ACC112 (cell line): ENCODE measurements around the gene CYTH1.

Experiments used
- H2AFZ ChIP-seq: fragments of 200-600 bp; sonication (generic); one replicate; pipeline ENCODE4 v1.6.0; 2017; ENCODE audit warnings: antibody characterized with exemption, low read length; ENCODE audit not compliant: unreplicated experiment
- H3K27ac ChIP-seq: fragments of 200-600 bp; sonication (generic); 2 replicates; pipeline ENCODE4 v1.5.1; 2014; ENCODE audit warnings: low read depth, mild to moderate bottlenecking, antibody characterized with exemption, low read length, moderate library complexity
- H3K27me3 ChIP-seq: fragments of 200-600 bp; sonication (generic); 2 replicates; pipeline ENCODE4 v1.6.1; 2014; ENCODE audit warnings: mild to moderate bottlenecking, antibody characterized with exemption, low read length, moderate library complexity, mixed read lengths; ENCODE audit not compliant: insufficient read depth
- H3K36me3 ChIP-seq: fragments of 200-600 bp; sonication (generic); 2 replicates; pipeline ENCODE4 v1.6.1; 2016; ENCODE audit warnings: mild to moderate bottlenecking, antibody characterized with exemption, low read length, moderate library complexity, mixed read lengths; ENCODE audit not compliant: insufficient read depth
- H3K4me1 ChIP-seq: fragments of 200-600 bp; sonication (generic); one replicate; pipeline ENCODE4 v1.6.1; 2016; ENCODE audit warnings: low read length, mixed read lengths; ENCODE audit not compliant: insufficient read depth, unreplicated experiment, control insufficient read depth
- H3K4me3 ChIP-seq: fragments of 200-600 bp; sonication (generic); 2 replicates; pipeline ENCODE4 v1.5.1; 2014; ENCODE audit warnings: mild to moderate bottlenecking, low read depth, low read length
- H3K79me2 ChIP-seq: fragments of 200-600 bp; sonication (generic); one replicate; pipeline ENCODE4 v1.6.0; 2016; ENCODE audit warnings: low read length; ENCODE audit not compliant: control insufficient read depth, unreplicated experiment, insufficient read depth

Gene CYTH1

DNA sequence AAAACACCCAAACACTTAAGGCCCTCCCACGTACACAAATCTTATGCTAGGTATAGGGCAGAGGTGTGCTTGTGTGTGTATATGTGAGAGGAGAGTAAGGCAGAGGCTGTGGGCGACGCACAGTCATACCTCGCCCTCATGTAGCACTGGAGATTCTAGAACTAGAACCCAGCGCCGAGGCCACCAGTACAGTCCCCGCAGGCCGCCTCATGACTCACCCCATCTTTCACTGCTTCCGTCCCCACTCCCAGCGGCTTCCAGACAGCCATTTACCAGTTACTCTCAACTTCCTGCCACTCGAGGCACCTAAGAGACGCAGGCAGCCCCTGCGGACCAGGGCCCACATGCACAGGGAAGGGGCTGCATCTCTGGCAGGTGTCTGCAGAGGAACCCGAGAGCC is 23.2 kb upstream of the CYTH1 start:
- no peak overlapping the region for H2AFZ ChIP-seq
- H3K4me1 ChIP-seq = no peaks in the 10 kb centered on the region
- H3K79me2 ChIP-seq = no peaks in the 10 kb centered on the region
- H3K36me3 ChIP-seq = 0 out of 2 replicates have a peak, but pooled peaks cover 6% of the 10 kb centered on the region
- no peak overlapping the region for H3K4me3 ChIP-seq
- no peaks in the 10 kb centered on the region for H3K27me3 ChIP-seq
- no peak overlapping the region for H3K27ac ChIP-seq

DNA sequence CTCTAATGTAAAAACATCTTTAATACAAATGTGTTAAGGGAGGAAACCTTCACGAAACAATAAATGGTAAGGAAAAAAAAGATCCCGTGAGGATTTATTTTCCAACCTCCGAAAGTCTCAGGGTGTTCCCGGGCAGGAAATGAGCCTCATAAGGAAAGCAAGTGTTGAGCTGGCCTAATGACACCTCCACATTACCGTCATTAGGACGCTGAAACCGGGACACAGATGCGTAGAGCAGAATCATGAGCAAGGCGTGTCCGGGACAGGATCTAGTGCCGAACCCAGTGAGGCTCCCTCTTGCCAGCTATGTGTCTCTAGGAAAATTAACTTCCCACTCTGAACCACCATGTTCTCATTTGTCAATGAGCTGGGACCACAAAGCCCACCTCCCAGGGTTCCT is 22.7 kb upstream of the CYTH1 start:
- H3K36me3 ChIP-seq = 0 out of 2 replicates have a peak, but pooled peaks cover 6% of the 10 kb centered on the region
- no peak overlapping the region for H3K4me3 ChIP-seq
- no peaks in the 10 kb centered on the region for H3K79me2 ChIP-seq

DNA sequence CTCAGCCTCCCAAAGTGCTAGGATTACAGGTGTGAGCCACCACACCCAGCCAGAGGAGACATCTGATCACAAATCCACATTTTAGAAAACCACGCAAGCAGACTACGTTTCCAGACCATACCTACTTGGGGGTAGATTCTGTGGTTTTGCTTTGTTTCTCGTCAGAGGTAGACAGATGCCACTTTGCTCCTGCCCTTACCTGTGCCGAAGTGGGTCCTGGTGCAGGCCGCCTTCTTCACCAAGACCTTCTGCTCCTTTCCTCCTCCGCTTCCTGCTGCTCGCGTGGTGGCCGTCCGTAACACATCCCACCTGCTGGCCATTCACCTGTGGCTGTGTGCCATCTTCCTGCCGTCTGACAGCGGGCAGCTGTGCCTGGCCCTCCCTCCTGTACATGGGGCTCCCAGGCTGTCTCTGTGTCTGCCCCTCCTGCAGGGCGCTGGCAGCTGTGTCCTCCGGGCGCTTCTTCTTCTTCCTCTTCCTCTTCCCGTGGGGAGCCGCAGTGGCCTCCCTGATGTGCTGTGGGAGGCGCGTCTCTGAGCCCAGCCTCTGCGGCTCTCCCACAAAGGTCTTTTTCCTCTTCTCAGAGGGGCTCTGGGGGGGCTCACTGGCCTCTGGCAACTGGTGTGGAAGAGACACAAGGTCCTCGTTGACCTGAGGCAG is 21.2 kb upstream of the CYTH1 start:
- no peak overlapping the region for H2AFZ ChIP-seq
- H3K27me3 ChIP-seq = no peaks in the 10 kb centered on the region
- H3K4me1 ChIP-seq = no peaks in the 10 kb centered on the region
- H3K36me3 ChIP-seq = no peaks in the 10 kb centered on the region
- H3K27ac ChIP-seq = no peak overlapping the region
- H3K4me3 ChIP-seq = no peak overlapping the region
- no peaks in the 10 kb centered on the region for H3K79me2 ChIP-seq

More for the DNA sequence above, 22.7 kb upstream of the CYTH1 start:
- Histone ChIP-seq H3K4me1 (no peaks in the 10 kb centered on the region), H3K27ac (no peak overlapping the region), H2AFZ (no peak overlapping the region), H3K27me3 (no peaks in the 10 kb centered on the region)

DNA sequence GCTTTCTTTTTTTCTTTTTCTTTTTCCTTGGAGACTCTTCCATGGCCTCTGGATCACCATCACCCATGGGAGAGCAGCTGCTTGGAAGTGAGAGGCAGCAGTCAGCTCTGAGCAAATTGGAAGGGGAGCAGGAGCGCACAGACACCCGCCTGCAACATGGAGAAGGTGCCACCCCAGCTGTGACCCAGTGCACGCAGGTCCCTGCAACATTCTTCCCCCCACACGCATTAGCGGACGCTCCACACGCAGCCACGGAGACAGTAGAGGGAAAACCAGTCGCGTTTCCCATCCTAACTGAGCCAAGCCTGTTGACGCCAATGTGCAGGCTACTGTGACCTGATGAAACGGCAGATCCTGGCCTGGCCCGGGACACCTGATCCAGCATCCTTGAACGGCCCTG is 20.4 kb upstream of the CYTH1 start:
- H3K27ac ChIP-seq = no peak overlapping the region
- no peak overlapping the region for H2AFZ ChIP-seq
- no peak overlapping the region for H3K4me3 ChIP-seq
- H3K4me1 ChIP-seq = no peaks in the 10 kb centered on the region
- H3K36me3 ChIP-seq = peaks cover 4% of the 10 kb centered on the region; the same call in 1 of the 2 replicates
- H3K27me3 ChIP-seq = no peaks in the 10 kb centered on the region
- H3K79me2 ChIP-seq = no peaks in the 10 kb centered on the region

DNA sequence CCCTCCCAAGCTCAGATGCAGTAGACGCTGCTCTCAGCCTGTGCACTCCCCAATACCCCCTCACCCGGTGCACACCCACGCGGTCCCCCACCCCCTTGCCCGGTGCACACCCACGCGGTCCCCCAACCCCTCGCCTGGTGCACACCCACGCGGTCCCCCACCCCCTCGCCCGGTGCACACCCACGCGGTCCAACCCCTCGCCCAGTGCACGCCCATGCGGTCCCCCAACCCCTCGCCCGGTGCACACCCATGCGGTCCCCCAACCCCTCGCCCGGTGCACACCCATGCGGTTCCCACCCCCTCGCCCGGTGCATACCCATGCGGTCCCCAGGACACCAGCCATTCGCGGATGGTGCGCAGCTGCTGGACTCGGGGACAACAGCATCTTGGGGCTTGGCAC is 19.9 kb upstream of the CYTH1 start:
- Histone ChIP-seq H3K79me2 (no peaks in the 10 kb centered on the region), H2AFZ (no peak overlapping the region), H3K36me3 (peaks cover 8% of the 10 kb centered on the region; the same call in 1 of the 2 replicates), H3K4me3 (no peak overlapping the region), H3K27ac (no peak overlapping the region), H3K27me3 (no peaks in the 10 kb centered on the region), H3K4me1 (no peaks in the 10 kb centered on the region)

DNA sequence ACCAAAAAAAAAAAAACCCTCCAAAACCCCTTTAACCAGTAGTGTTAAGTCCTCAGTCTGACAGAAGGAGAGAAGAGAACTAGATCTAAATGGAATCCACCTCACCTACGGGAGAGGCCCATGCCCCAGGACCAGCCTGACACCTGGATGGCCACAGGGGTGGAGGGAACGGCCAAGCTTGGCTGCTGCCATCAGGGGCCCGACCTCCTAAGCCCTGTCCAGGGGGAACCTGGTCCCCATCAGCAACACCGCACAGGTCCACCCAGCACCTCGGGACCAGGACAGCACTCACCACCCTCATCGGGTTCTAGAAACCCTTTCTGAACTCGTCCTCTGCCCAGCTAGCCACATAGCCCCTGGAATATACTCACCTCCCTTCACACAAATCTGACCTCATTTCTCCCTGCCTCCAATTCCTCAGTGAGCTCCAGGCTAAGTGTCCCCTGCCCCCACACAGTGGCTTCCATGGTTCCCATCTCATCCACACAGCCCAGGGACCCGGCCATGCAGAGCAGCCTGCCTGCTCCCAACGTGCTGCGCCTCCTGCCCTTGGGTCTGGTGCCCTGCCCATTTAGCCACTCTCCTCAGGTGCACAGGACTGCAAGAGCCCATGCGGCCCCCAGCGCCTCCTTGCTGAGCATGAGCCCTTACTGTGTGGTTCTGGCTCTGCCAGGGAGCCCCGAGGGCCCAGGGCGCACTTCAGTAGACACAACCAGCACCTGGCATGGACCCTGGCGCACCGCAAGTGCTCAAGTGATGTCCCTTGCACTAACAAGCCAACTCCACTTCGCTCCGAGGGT is 18.3 kb upstream of the CYTH1 start:
- H3K4me3 ChIP-seq = no peak overlapping the region
- H3K27ac ChIP-seq = no peak overlapping the region
- no peaks in the 10 kb centered on the region for H3K79me2 ChIP-seq
- no peak overlapping the region for H2AFZ ChIP-seq
- peaks cover 19% of the 10 kb centered on the region; the same call in 1 of the 2 replicates for H3K36me3 ChIP-seq
- H3K27me3 ChIP-seq = no peaks in the 10 kb centered on the region
- no peaks in the 10 kb centered on the region for H3K4me1 ChIP-seq

DNA sequence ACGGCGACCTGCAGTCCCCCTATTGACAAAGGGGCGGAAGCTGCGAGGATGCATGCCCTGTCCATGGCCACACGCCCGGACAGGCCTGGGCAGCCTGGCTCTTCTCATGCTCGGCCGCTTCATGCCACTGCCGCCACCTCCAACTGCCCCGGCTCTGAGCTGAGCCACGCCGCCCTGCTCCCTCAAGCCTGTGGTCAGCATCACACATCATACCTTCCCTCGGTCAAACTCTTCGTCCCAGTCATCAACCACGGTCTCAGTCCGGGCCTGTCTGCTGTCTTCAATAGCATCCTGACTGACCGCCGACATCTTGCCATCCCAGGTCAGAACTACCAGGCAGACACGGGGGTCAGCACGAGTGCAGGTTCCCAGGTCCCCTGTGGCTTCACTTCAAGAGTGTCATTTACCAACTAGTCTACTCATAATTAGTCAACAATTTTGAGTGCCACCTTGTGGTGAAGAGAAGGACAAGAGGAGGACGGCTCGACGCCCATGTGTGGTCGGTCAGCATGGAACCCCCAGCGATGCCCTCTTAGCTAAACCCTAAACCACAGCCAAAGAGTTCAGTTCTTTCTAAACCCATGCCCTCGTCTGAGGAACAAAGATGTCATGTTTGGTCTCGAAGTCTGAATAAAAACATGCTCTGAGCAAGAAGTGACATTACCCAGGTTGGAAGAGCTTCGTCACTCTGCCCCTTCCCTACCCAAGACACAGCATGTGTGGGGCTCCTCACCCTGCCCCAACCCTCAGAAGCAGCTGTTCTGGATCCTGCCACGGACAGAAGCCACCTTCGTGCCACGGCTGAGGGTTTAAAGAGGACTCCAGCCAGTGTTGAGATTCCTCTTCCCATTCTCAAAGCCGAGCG is 16.9 kb upstream of the CYTH1 start:
- Histone ChIP-seq H3K27me3 (no peaks in the 10 kb centered on the region), H3K79me2 (no peaks in the 10 kb centered on the region), H3K4me1 (no peaks in the 10 kb centered on the region), H3K4me3 (no peak overlapping the region), H2AFZ (no peak overlapping the region), H3K36me3 (peaks cover 23% of the 10 kb centered on the region; the same call in 1 of the 2 replicates), H3K27ac (no peak overlapping the region)

DNA sequence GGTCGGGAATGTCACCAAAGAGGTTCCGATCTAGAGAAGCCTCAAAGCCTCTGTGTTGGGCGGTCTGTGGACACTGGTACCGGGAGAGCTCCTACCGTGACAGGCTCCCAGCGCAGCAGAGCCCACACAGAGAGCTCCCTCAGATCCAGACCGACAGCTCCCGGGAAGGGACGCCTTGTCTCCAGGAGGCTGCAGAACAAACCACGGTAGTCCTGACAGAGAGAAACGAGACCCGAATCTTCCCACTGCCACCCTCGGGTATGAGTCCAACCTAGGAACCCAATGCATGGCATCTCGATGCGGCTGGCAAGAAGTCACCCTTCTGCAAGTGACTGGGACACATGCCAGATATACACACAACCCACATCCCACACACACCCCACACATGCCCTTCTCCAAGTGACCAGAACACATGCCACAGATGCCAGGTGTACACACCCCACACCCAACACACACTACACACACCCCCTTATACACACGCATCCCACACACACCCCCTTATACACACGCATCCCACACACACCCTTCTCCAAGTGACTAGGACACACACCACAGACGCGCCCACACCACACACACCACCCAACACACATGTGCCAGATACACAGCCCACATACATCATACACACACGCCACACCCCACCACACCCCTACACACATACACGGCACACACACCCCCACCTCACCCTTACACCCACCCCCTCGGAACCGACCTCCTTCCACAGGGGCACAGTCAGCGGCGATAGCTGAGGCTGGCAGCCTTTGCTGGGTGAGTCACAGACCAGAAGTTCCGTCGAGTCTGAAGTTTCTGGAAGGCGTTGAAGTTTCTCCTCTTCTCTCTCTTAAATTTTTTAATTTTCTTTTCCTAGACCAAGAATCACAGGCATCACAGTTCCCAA is 15.9 kb upstream of the CYTH1 start:
- Histone ChIP-seq H3K36me3 (peaks cover 23% of the 10 kb centered on the region; the same call in 1 of the 2 replicates), H3K79me2 (no peaks in the 10 kb centered on the region), H3K27ac (no peak overlapping the region), H3K4me1 (no peaks in the 10 kb centered on the region), H3K27me3 (no peaks in the 10 kb centered on the region), H2AFZ (no peak overlapping the region), H3K4me3 (no peak overlapping the region)

DNA sequence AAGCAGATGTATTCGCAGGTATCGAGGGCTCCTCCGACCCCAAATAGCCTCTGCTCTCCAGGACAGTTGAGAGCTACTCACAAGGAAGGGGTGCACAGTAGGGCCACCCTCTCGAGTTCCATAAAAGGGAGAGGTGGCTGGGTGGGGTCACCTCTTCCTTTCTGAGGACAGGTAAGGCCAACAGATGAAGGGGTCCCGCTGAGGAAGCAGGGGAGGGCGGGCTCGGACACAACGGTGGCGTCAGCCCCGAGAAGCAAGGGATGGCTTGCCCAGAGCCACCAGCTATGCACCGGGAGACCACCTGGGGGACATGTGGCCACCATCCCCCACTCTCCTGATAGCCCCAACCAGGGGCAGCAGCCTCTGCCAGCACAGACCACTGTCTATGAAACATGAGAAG is 15.1 kb upstream of the CYTH1 start:
- Histone ChIP-seq H3K4me1 (no peaks in the 10 kb centered on the region), H3K4me3 (no peak overlapping the region), H3K79me2 (no peaks in the 10 kb centered on the region), H3K27me3 (no peaks in the 10 kb centered on the region), H3K27ac (no peak overlapping the region), H3K36me3 (peaks cover 23% of the 10 kb centered on the region; the same call in 1 of the 2 replicates), H2AFZ (no peak overlapping the region)

DNA sequence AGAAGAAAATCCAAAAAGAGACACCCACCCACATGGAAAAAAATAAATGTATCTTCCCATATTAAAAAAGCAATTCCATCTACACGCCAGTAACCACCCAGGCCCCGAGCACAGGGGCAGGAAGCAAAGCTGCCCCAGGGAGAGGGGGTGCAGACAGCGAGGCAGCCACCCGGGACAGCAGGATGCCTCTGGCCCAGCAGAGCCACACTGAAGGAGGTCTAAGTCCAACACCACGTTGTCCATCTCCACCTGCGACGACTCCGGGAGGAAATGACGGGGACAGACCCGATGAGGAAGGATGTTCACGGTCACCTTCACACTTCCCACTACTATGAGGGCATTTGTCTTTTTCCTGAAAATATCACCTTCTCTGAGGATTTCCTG is 14.4 kb upstream of the CYTH1 start:
- Histone ChIP-seq H3K4me3 (no peak overlapping the region), H3K4me1 (peaks cover 2% of the 10 kb centered on the region), H3K79me2 (no peaks in the 10 kb centered on the region), H3K36me3 (peaks cover 23% of the 10 kb centered on the region; the same call in 1 of the 2 replicates), H3K27ac (no peak overlapping the region), H3K27me3 (no peaks in the 10 kb centered on the region), H2AFZ (no peak overlapping the region)
